ENCODE measurements around the gene TMEM11. TPM values are rescaled to one million over a fixed set of nuclear protein-coding genes. Genes with fewer than 3 reads are reported as not detected.
A peak's percentile ranks its signal among the peaks of the same experiment; 100 is the strongest.

The TMEM11 gene
- total and polyA plus RNA-seq, 7 donors: 52.9 to 159 (median 78.4) TPM

- ATAC-seq (peak; percentile 21 to 57 (median 52)), DNase-seq (no peak)
- no peaks in the 10 kb centered on the region for H3K9me3 ChIP-seq
- TF ChIP-seq CTCF (IDR thresholded peaks at IDR 0.05): no peak
- intact Hi-C loops (cut with DNase I): loop anchor here in 1 of 2 donors (5.0 kb wide), 1 partner anchor 38 kb away; the partner anchor contains the start of gene TMEM11
- peaks cover 53% of the 10 kb centered on the region for H3K4me1 ChIP-seq
- H3K4me3 ChIP-seq: no peak overlapping the region
- peak overlapping the region; percentile 96 for H3K27ac ChIP-seq
- peaks cover 0 to 10% of the 10 kb centered on the region in 2 donors for H3K36me3 ChIP-seq (ENCODE audit: insufficient read depth in 1 of 2, low read depth in 1 of 2)
- 40 to 77% (median 50%) methylated on average over 8 of the region's 8 CpGs for WGBS, 3 donors
- H3K27me3 ChIP-seq (ENCODE audit: insufficient read depth in 3 of 3, low read length in 2 of 3): no peaks in the 10 kb centered on the region
These were observed 39.8 kb downstream of the TMEM11 start for GRCh38 chr17:21174186-21174585.

- Histone ChIP-seq H3K36me3 (ENCODE audit: insufficient read depth in 1 of 2, low read depth in 1 of 2) (peaks cover 0 to 10% of the 10 kb centered on the region in 2 donors), H3K4me3 (no peak overlapping the region), H3K27ac (peak overlapping the region; percentile 96), H3K27me3 (ENCODE audit: insufficient read depth in 3 of 3, low read length in 2 of 3) (no peaks in the 10 kb centered on the region), H3K4me1 (peaks cover 58% of the 10 kb centered on the region), H3K9me3 (no peaks in the 10 kb centered on the region)
- peak in 1 of 2 donors; percentile 80 for DNase-seq
- 29 to 45% (median 39%) methylated on average over 2 of the region's 2 CpGs for WGBS, 3 donors
- peak; percentile 91 to 94 (median 92) for ATAC-seq
- intact Hi-C loops (cut with DNase I): loop anchor here in 1 of 2 donors (5.0 kb wide), 1 partner anchor 39 kb away; the partner anchor contains the start of gene TMEM11
- no peak for TF ChIP-seq CTCF (IDR thresholded peaks at IDR 0.05)
These were observed 40.4 kb downstream of the TMEM11 start for GRCh38 chr17:21173543-21173942.

GRCh38 chr17:21172846-21173245 lies 41.1 kb downstream of the TMEM11 start:
- DNase-seq: no peak
- TF ChIP-seq CTCF (IDR thresholded peaks at IDR 0.05): no peak
- intact Hi-C loops (cut with DNase I): loop anchor here in 1 of 2 donors (5.0 kb wide), 1 partner anchor 39 kb away; the partner anchor contains the start of gene TMEM11
- WGBS, 3 donors: 83 to 92% (median 87%) methylated on average over 6 of the region's 6 CpGs
- no peaks in the 10 kb centered on the region for H3K27me3 ChIP-seq (ENCODE audit: insufficient read depth in 3 of 3, low read length in 2 of 3)
- H3K36me3 ChIP-seq (ENCODE audit: insufficient read depth in 1 of 2, low read depth in 1 of 2): peaks cover 0 to 10% of the 10 kb centered on the region in 2 donors
- no peak for ATAC-seq
- H3K4me1 ChIP-seq: peaks cover 65% of the 10 kb centered on the region
- peak overlapping the region; percentile 96 for H3K27ac ChIP-seq
- H3K4me3 ChIP-seq: no peak overlapping the region
- no peaks in the 10 kb centered on the region for H3K9me3 ChIP-seq

- H3K36me3 ChIP-seq (ENCODE audit: insufficient read depth in 1 of 2, low read depth in 1 of 2): peaks cover 0 to 10% of the 10 kb centered on the region in 2 donors
- DNase-seq (no peak), ATAC-seq (no peak)
- H3K4me3 ChIP-seq: no peak overlapping the region
- 91% methylated on average over 17 of the region's 17 CpGs for WGBS, 3 donors
- no peaks in the 10 kb centered on the region for H3K9me3 ChIP-seq
- no peaks in the 10 kb centered on the region for H3K27me3 ChIP-seq (ENCODE audit: insufficient read depth in 3 of 3, low read length in 2 of 3)
- intact Hi-C loops (cut with DNase I): loop anchor here in 1 of 2 donors (5.0 kb wide), 1 partner anchor 40 kb away; the partner anchor contains the start of gene TMEM11
- peaks cover 72% of the 10 kb centered on the region for H3K4me1 ChIP-seq
- no peak for TF ChIP-seq CTCF (IDR thresholded peaks at IDR 0.05)
- H3K27ac ChIP-seq: peak overlapping the region; percentile 96
These were observed 41.9 kb downstream of the TMEM11 start for GRCh38 chr17:21171970-21172510.
